IPS-18a (cell line): ENCODE data around the gene NAA80.
"Not testable (repeated sequence)": the region's sequence is repeated elsewhere in the genome, so short reads cannot be mapped to it uniquely, and the experiment has no call there.

Experiments used
- H3K27ac ChIP-seq: one replicate; pipeline ENCODE4 v1.5.1; 2013; ENCODE audit warnings: low read length
- H3K27me3 ChIP-seq: one replicate; pipeline ENCODE4 v1.6.1; 2013; ENCODE audit warnings: mild to moderate bottlenecking, low read length; ENCODE audit not compliant: control insufficient read depth, insufficient read depth
- H3K36me3 ChIP-seq: one replicate; pipeline ENCODE4 v1.6.1; 2013; ENCODE audit warnings: low read depth, low read length; ENCODE audit not compliant: control insufficient read depth
- H3K4me1 ChIP-seq: one replicate; pipeline ENCODE4 v1.6.1; 2013; ENCODE audit warnings: low read depth, low read length; ENCODE audit not compliant: control insufficient read depth
- H3K4me3 ChIP-seq: one replicate; pipeline ENCODE4 v1.5.1; 2013; ENCODE audit warnings: low read length
- H3K9ac ChIP-seq: one replicate; pipeline ENCODE4 v1.6.1; 2013; ENCODE audit warnings: mild to moderate bottlenecking, low read length, moderate library complexity
- H3K9me3 ChIP-seq: one replicate; pipeline ENCODE4 v1.6.1; 2013; ENCODE audit warnings: low read depth, low read length; ENCODE audit not compliant: control insufficient read depth

Gene NAA80

GRCh38 chr3:50319894-50320625, 20.9 kb upstream of the NAA80 start:
- H3K27ac ChIP-seq, result no peak overlapping the region
- no peaks in the 10 kb centered on the region for H3K9me3 ChIP-seq
- H3K9ac ChIP-seq, result peak overlapping the region; percentile 95
- peaks cover 34% of the 10 kb centered on the region for H3K36me3 ChIP-seq
- peaks cover 11% of the 10 kb centered on the region for H3K4me1 ChIP-seq
- no peaks in the 10 kb centered on the region for H3K27me3 ChIP-seq
- peak overlapping the region; percentile 75 for H3K4me3 ChIP-seq

- peaks cover 10% of the 10 kb centered on the region for H3K4me1 ChIP-seq
- no peak overlapping the region for H3K27ac ChIP-seq
These were observed 20.1 kb upstream of the NAA80 start for GRCh38 chr3:50319181-50319893.

GRCh38 chr3:50318615-50319014, 19.4 kb upstream of the NAA80 start:
- H3K9ac ChIP-seq, result no peak overlapping the region
- H3K36me3 ChIP-seq, result peaks cover 34% of the 10 kb centered on the region
- H3K4me3 ChIP-seq, result no peak overlapping the region
- no peak overlapping the region for H3K27ac ChIP-seq
- no peaks in the 10 kb centered on the region for H3K9me3 ChIP-seq
- peaks cover 8% of the 10 kb centered on the region for H3K4me1 ChIP-seq
- H3K27me3 ChIP-seq, result no peaks in the 10 kb centered on the region

More at GRCh38 chr3:50319181-50319893, 20.1 kb upstream of the NAA80 start:
- Histone ChIP-seq H3K4me3 (no peak overlapping the region), H3K36me3 (peaks cover 34% of the 10 kb centered on the region), H3K9ac (no peak overlapping the region), H3K9me3 (no peaks in the 10 kb centered on the region), H3K27me3 (no peaks in the 10 kb centered on the region)

- Histone ChIP-seq H3K27ac (no peak overlapping the region), H3K9ac (no peak overlapping the region), H3K27me3 (no peaks in the 10 kb centered on the region), H3K9me3 (no peaks in the 10 kb centered on the region), H3K36me3 (peaks cover 34% of the 10 kb centered on the region), H3K4me1 (peaks cover 4% of the 10 kb centered on the region), H3K4me3 (no peak overlapping the region)
These were observed 19.0 kb upstream of the NAA80 start for GRCh38 chr3:50318163-50318562.

GRCh38 chr3:50317300-50317699, 18.1 kb upstream of the NAA80 start:
- no peak overlapping the region for H3K9ac ChIP-seq
- H3K9me3 ChIP-seq, result no peaks in the 10 kb centered on the region
- no peaks in the 10 kb centered on the region for H3K4me1 ChIP-seq
- peaks cover 34% of the 10 kb centered on the region for H3K36me3 ChIP-seq
- H3K4me3 ChIP-seq, result no peak overlapping the region
- H3K27ac ChIP-seq, result no peak overlapping the region
- no peaks in the 10 kb centered on the region for H3K27me3 ChIP-seq

GRCh38 chr3:50316657-50317242, 17.5 kb upstream of the NAA80 start:
- Histone ChIP-seq H3K9me3 (no peaks in the 10 kb centered on the region), H3K4me3 (no peak overlapping the region), H3K36me3 (peaks cover 34% of the 10 kb centered on the region), H3K4me1 (no peaks in the 10 kb centered on the region), H3K27ac (no peak overlapping the region), H3K27me3 (no peaks in the 10 kb centered on the region), H3K9ac (no peak overlapping the region)

- no peak overlapping the region for H3K27ac ChIP-seq
- H3K36me3 ChIP-seq, result peaks cover 32% of the 10 kb centered on the region
- H3K4me3 ChIP-seq, result no peak overlapping the region
- H3K9me3 ChIP-seq, result peaks cover 2% of the 10 kb centered on the region
- H3K9ac ChIP-seq, result no peak overlapping the region
- H3K4me1 ChIP-seq, result no peaks in the 10 kb centered on the region
- no peaks in the 10 kb centered on the region for H3K27me3 ChIP-seq
These were observed 15.6 kb upstream of the NAA80 start for GRCh38 chr3:50314816-50315215.

- Histone ChIP-seq H3K9me3 (peaks cover 6% of the 10 kb centered on the region), H3K4me1 (no peaks in the 10 kb centered on the region), H3K36me3 (peaks cover 27% of the 10 kb centered on the region), H3K9ac (no peak overlapping the region), H3K27me3 (no peaks in the 10 kb centered on the region), H3K4me3 (no peak overlapping the region), H3K27ac (no peak overlapping the region)
These were observed 15.1 kb upstream of the NAA80 start for GRCh38 chr3:50314342-50314741.

GRCh38 chr3:50312041-50312440, 12.8 kb upstream of the NAA80 start:
- not testable (repeated sequence) for H3K9me3 ChIP-seq, H3K36me3 ChIP-seq, H3K4me3 ChIP-seq, H3K27me3 ChIP-seq, H3K27ac ChIP-seq, H3K4me1 ChIP-seq, H3K9ac ChIP-seq

- Histone ChIP-seq H3K36me3 (no peaks in the 10 kb centered on the region), H3K9me3 (peaks cover 2% of the 10 kb centered on the region), H3K4me1 (peaks cover 17% of the 10 kb centered on the region), H3K9ac (no peak overlapping the region), H3K4me3 (no peak overlapping the region), H3K27ac (no peak overlapping the region), H3K27me3 (no peaks in the 10 kb centered on the region)
These were observed 5.4 kb upstream of the NAA80 start for GRCh38 chr3:50304601-50305000.

GRCh38 chr3:50303013-50303815, 4.0 kb upstream of the NAA80 start, which contains the start of gene HYAL1:
Gene HYAL1, minus strand, starts transcription at chr3:50303574. Its CDS starts 618 bp downstream, at chr3:50302956.
- Histone ChIP-seq H3K27ac (peak within 1 kb of the TSS; percentile 24), H3K27me3 (no peaks in the 10 kb centered on the region), H3K9me3 (no peaks in the 10 kb centered on the region), H3K4me3 (peak within 1 kb of the TSS; percentile 26), H3K36me3 (no peaks in the 10 kb centered on the region), H3K4me1 (peaks cover 18% of the 10 kb centered on the region), H3K9ac (no peak within 1 kb of the TSS)
